ENCODE results near the gene VTN.

The VTN gene

DNA sequence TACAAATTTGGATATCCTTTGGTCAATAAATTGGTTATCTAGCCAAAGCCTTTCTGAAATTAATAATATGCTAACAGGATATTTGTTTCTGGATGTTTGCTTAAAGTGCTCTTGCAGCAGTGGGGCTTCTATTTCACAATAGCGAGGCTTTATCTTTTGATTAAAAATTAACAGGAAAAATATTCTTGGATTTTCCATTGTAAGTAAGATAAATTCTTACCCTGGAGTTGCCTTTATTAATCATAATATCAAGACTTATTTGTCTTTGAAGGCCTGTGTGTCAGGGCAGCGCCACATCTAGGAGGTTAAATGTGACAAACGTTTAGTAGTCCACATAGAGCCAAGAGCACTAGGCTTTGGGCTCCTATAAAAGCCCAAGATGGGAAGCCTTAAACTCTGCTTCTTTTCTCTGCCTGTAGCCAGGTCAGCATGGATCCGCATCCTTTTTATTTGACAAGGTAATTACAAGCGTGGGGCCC, 45.8 kb downstream of the VTN start:
- DNase-seq (ENCODE audit: low read depth in 2 of 2, low spot score in 1 of 2): no peak

- no peak for DNase-seq (ENCODE audit: low read depth in 2 of 2, low spot score in 1 of 2)
Measured at GRCh38 chr17:28320215-28321061, 49.7 kb downstream of the VTN start.

DNA sequence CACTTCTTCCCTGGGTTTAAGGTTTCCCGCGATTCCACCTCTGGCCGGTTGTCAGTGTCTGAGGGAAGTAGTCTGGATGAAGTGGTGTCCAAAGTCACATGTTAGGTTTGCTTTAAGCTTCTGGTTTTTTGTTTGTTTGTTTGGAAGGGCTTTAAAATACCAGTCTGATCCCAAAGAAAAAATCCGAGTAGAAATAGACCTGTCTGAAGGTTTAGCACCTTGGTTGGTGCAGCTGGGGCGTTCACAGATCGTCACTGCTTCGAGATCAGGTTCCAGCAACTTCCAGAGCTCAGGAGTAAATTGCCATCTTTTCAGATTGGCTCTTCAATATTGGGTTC, 50.5 kb downstream of the VTN start:
- DNase-seq (ENCODE audit: low read depth in 2 of 2, low spot score in 1 of 2): no peak

DNA sequence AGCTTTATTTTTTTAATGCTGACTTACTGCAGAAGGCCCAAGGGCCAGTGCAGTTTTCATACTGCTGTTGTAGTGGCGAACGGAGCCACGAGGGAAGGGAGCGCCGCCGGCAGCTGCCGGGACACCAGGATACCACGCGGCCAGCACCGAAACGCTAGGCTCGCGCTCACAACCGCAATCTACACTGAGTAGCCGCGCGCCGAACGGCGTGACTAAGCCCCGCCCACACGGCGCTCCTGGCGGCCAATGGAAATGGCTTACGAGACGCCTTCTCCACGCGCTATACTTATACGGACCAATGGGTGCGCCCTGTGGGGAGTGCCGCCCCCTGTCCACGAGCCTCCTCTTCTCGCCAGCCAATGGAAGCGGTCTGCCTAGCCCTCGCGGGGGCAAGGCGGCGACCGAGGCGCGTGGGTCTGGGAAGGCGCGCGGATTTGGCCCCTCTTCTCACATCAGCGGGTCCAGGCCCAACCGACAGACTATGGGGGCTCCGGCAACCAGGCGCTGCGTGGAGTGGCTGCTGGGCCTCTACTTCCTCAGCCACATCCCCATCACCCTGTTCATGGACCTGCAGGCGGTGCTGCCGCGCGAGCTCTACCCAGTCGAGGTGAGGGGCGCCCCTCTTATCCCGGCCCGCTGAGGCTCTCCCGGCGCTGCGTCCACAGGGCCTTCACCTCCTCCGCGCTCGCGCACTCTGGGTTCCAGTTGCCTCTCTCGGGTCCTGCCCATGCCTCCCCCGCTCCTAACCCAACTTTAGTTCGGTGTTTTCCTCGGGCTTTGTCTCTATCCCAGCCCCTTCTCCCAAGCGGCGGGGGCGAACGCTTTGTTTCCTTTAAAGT, 51.1 kb downstream of the VTN start, which contains the start of gene TMEM97:
Gene TMEM97 (plus strand): TSS at position 442 of the 839 bp plus-strand sequence. CDS start 40 bp downstream, at position 482.
- peak; percentile 87 to 92 for DNase-seq (ENCODE audit: low read depth in 2 of 2, low spot score in 1 of 2)

- DNase-seq (ENCODE audit: low read depth in 2 of 2, low spot score in 1 of 2): no peak
Measured at GRCh38 chr17:28317966-28318758, 51.9 kb downstream of the VTN start.
